Thoracic aorta (tissue), 2 donors: ENCODE measurements around the gene TEAD2. TPM values are rescaled to one million over a fixed set of nuclear protein-coding genes. Genes with fewer than 3 reads are reported as not detected.

Experiments
- ATAC-seq: fragments of 150-250 bp; one replicate; pipeline ENCODE4 v1.8.0; 2017; ENCODE audit warnings: low read depth; ENCODE audit not compliant: insufficient number of reproducible peaks, low FRiP score
- DNase-seq: peaks from one replicate; pipeline ENCODE4 v3.0.0-alpha.2; 2020; ENCODE audit warnings: low spot score
- H3K27ac ChIP-seq, 2 donors: fragments of 200-600 bp; sonication (generic); 1 replicate in 1 of 2; 2 replicates in 1 of 2; pipeline ENCODE4 v1.5.1; 2016; ENCODE audit warnings: mild to moderate bottlenecking in 2 of 2, moderate library complexity in 2 of 2
- H3K27me3 ChIP-seq: fragments of 200-600 bp; sonication (generic); replicated peaks from 2 replicates; pipeline ENCODE4 v1.6.0; 2016; ENCODE audit warnings: mild to moderate bottlenecking; ENCODE audit not compliant: insufficient read depth
- H3K36me3 ChIP-seq: fragments of 200-600 bp; sonication (generic); one replicate; pipeline ENCODE4 v1.5.1; 2016
- H3K4me1 ChIP-seq, 2 donors: fragments of 200-600 bp; sonication (generic); 1 replicate in 1 of 2; 2 replicates in 1 of 2; pipeline versions ENCODE4 v1.5.1 to v1.6.0; 2016; ENCODE audit warnings: low read depth in 2 of 2, mild to moderate bottlenecking in 1 of 2; ENCODE audit not compliant: control insufficient read depth in 1 of 2
- H3K4me3 ChIP-seq: fragments of 200-600 bp; sonication (generic); 2 replicates; pipeline ENCODE4 v1.5.1; 2016; ENCODE audit warnings: mild to moderate bottlenecking
- H3K9me3 ChIP-seq: fragments of 200-600 bp; sonication (generic); 2 replicates; pipeline ENCODE4 v1.5.1; 2016
- total RNA-seq, 2 donors: library from RNA; depleted of rRNA; stranded (reverse); fragments of >200 nt; gene quantifications; one replicate each; pipeline versions ENCODE4 v1.1.0 to v1.2.3, GENCODE V29; 2016
- TF ChIP-seq, protein P1 (sequence below): fragments of 200-600 bp; sonication (generic); IDR thresholded peaks from one replicate; pipeline ENCODE4 v1.5.1; 2019; ENCODE audit warnings: antibody characterized with exemption

TEAD2 gene
- 10 to 100 TPM; 26.4 to 41.3 TPM for total RNA-seq

DNA sequence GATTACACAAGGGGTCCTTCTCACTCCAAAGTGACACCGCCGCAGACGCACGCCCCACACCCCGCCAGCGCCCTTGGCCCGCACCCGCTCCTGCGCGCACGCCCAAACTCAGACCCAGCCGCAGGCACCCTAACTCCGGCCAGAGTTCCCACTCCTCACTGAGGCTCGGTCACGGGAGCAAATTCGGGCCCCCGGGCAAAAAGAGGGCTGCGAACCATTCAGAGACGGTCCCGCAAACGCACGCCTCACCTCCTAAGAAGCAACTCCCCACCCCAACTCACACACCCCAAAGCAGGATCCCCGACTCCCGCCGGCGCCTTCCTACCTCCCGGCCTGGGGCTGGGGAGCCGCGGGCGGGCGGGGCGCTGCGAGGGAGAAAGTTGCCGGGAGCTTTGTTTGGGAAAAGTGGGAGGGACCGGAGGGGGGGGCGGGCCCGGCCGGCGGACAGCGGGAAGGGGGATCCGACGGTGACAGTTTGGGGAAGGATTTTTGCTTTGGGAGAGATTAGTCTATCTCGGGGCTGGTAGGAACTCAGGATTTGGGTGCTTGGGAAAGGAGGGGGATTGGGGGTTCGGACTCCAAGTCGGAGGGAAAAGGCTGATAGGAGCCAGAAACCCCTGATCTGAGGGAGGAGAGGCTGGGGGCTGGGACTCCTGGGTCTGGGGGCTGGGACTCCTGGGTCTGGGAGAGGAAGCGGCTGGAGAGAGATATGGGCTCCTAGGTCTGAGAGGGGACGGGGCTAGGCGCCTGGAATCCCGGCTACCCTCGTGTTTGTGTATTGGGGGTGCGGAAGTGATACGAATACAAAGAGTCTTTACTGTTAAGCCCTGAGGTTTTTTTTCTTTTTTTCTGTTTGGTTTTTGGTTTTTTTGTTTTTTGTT, at the start of gene TEAD2:
Gene TEAD2 (minus strand): TSS at position 369 of the 881 bp plus-strand sequence. CDS start 2,341 bp downstream, outside the sequence.
- Histone ChIP-seq H3K4me3 (peak within 1 kb of the TSS; percentile 86), H3K4me1 (peaks cover 4 to 6% of the 10 kb centered on the region in 2 donors), H3K27ac (peak within 1 kb of the TSS; percentile 88 to 89), H3K9me3 (no peaks in the 10 kb centered on the region), H3K36me3 (peaks cover 6% of the 10 kb centered on the region), H3K27me3 (no peaks in the 10 kb centered on the region)
- ATAC-seq = no peak
- TF ChIP-seq, protein P1, sequence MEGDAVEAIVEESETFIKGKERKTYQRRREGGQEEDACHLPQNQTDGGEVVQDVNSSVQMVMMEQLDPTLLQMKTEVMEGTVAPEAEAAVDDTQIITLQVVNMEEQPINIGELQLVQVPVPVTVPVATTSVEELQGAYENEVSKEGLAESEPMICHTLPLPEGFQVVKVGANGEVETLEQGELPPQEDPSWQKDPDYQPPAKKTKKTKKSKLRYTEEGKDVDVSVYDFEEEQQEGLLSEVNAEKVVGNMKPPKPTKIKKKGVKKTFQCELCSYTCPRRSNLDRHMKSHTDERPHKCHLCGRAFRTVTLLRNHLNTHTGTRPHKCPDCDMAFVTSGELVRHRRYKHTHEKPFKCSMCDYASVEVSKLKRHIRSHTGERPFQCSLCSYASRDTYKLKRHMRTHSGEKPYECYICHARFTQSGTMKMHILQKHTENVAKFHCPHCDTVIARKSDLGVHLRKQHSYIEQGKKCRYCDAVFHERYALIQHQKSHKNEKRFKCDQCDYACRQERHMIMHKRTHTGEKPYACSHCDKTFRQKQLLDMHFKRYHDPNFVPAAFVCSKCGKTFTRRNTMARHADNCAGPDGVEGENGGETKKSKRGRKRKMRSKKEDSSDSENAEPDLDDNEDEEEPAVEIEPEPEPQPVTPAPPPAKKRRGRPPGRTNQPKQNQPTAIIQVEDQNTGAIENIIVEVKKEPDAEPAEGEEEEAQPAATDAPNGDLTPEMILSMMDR = no peak
- DNase-seq = no peak

DNA sequence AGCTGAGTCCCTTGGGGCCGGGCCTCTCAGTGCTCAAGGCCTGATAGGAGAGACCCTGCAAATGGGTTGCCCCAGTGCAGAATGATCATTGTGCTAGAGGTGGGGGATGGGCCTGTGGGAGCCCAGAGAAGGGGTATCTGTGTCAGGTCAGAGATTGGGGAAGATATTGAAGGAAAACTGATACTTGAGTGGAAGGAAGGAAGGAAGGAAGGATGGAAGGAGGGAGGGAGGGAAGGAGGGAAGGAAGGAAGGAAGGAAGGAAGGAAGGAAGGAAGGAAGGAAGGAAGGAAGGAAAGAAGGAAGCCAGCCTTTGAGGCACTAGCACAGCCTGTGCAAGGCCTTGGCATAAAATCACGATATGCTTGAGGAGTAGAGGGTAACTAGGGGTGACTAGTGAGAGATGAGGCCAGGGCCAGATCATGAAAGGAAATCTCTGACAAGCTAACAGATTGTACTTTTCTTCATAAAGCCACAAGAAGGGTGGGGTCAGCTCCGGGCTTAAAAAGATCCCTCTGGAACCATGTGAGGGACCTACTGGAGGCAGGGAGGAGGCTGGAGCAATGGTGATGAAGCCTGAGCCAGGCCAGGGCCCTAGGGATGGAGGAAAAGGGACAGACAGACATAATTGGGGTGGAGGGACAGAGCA, 49.6 kb upstream of the TEAD2 start:
- Histone ChIP-seq H3K9me3 (no peaks in the 10 kb centered on the region), H3K36me3 (no peaks in the 10 kb centered on the region), H3K4me3 (no peak overlapping the region), H3K27ac (no peak overlapping the region), H3K27me3 (no peaks in the 10 kb centered on the region), H3K4me1 (no peaks in the 10 kb centered on the region)
- ATAC-seq (no peak), DNase-seq (no peak)
- TF ChIP-seq, protein P1 = no peak

DNA sequence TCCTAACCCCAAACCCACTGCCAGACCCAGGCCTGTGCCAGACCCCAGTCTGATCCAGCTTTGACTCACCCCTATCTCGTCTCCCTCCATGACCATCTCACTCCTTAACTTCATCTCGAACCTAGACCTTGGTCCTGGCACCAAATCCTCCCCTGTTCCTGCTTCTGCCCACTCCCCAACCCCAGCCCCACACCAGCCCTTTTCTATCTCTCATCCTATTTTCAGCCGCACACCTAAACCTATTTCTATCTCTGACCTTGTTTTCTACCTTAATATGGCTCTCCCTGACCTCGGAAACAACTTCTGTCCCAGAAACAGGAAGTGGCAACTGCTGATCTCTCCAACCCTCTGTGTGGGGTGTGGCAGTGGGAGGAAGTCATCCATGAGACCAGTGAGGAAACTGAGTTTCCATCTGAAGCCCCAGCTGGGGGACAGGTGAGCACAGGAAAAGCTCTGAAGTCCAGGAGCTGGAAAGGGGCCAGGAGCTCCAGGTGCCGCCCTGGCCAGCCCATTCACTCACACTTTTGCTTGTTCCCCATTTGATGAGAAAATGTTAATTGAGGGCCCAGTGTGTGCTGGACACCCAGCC, 47.3 kb upstream of the TEAD2 start:
- Histone ChIP-seq H3K9me3 (no peaks in the 10 kb centered on the region), H3K36me3 (no peaks in the 10 kb centered on the region), H3K27me3 (no peaks in the 10 kb centered on the region), H3K4me1 (no peaks in the 10 kb centered on the region), H3K4me3 (no peak overlapping the region), H3K27ac (no peak overlapping the region)
- TF ChIP-seq, protein P1 = no peak
- DNase-seq = no peak
- ATAC-seq = no peak

DNA sequence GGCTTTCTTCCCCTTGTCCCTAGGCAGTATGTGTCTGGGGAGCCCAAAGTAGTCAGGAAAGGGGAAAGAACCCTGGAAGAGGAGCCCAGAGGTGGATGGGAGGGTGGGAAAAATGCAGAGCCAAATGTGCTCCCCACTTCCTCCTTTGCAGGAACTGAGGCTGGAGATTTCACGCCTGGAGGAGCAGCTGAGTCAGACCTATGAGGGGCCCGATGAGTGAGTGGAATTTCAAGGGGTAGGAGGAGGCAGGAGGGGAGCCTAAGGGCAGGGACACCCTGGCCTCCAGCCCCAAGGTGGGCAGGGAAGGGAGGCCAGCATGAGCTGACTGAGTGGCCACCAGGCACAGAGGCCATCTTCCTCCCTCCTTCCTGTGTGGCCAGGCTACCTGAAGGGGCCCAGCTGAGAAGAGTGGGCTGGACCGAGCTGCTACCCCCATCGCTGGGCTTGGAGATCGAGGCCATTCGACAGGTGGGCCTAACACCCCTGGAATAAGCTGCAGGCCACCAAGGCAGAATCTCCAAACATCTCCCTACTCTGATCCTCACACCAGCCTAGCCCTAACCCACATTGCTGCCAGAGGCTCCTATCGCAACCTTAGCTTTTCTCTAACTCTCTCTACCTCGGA, 46.7 kb upstream of the TEAD2 start:
- Histone ChIP-seq H3K27ac (no peak overlapping the region), H3K4me3 (no peak overlapping the region), H3K36me3 (no peaks in the 10 kb centered on the region), H3K27me3 (no peaks in the 10 kb centered on the region), H3K9me3 (no peaks in the 10 kb centered on the region), H3K4me1 (no peaks in the 10 kb centered on the region)
- DNase-seq (no peak), ATAC-seq (no peak)
- TF ChIP-seq, protein P1 = no peak
